ENCODE data around the gene S100A4.

GRCh38 chr1:153583976-153584375, 38.4 kb upstream of the S100A4 start:
- TF ChIP-seq, protein P1, sequence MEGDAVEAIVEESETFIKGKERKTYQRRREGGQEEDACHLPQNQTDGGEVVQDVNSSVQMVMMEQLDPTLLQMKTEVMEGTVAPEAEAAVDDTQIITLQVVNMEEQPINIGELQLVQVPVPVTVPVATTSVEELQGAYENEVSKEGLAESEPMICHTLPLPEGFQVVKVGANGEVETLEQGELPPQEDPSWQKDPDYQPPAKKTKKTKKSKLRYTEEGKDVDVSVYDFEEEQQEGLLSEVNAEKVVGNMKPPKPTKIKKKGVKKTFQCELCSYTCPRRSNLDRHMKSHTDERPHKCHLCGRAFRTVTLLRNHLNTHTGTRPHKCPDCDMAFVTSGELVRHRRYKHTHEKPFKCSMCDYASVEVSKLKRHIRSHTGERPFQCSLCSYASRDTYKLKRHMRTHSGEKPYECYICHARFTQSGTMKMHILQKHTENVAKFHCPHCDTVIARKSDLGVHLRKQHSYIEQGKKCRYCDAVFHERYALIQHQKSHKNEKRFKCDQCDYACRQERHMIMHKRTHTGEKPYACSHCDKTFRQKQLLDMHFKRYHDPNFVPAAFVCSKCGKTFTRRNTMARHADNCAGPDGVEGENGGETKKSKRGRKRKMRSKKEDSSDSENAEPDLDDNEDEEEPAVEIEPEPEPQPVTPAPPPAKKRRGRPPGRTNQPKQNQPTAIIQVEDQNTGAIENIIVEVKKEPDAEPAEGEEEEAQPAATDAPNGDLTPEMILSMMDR (IDR thresholded peaks at IDR 0.05) = no peak
- no peak for TF ChIP-seq ZFX (IDR thresholded peaks at IDR 0.05; ENCODE audit: borderline replicate concordance)

All from 22Rv1 (cell line).